Prostate gland (tissue), 2 donors: ENCODE results near the gene CLEC9A.

Experiments used
- CTCF ChIP-seq, 4 experiments: fragments of 200-600 bp in 2 of 4; fragments of 450-650 bp in 2 of 4; sonication (generic) in 2 of 4; IDR thresholded peaks; 1 replicate in 3 of 4; 2 replicates in 1 of 4; pipeline ENCODE4 v1.5.1; 2016 to 2019; ENCODE audit warnings: antibody characterized with exemption in 4 of 4, mild to moderate bottlenecking in 2 of 4, moderate library complexity in 2 of 4
- POLR2A ChIP-seq: fragments of 450-650 bp; IDR thresholded peaks from one replicate; pipeline ENCODE4 v1.6.1; 2016; ENCODE audit warnings: antibody characterized with exemption, mild to moderate bottlenecking
- POLR2AphosphoS5 ChIP-seq: sonication (generic); formaldehyde crosslinking; IDR thresholded peaks from one replicate; pipeline ENCODE4 v1.6.1; 2017; ENCODE audit warnings: antibody characterized with exemption

DNA sequence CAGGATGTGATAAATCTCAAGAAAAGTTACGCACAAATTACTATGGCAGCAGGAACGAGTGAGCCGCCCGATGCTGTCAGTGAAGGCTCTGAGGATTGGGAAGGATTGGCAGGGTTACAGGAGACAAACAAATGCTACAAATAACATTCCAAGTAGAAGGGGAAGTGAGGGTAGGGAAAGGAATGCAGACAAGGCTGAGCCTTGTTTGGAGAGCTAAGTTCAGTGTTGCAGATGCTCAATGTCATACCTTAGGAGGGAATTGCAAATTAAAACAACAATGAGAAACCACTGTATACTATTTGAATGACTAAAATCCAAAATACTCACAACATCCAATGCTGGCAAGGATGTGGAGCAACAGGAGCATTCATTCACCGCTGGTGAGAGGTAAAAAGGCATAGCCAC is 1.3 kb downstream of the CLEC9A start:
- TF ChIP-seq CTCF (IDR thresholded peaks at IDR 0.05), result no peak
- no peak for TF ChIP-seq POLR2AphosphoS5
- TF ChIP-seq POLR2A, result no peak
